Fibroblast of lung (primary cell): ENCODE results near the gene CCDC141.

Source experiments
- CTCF ChIP-seq, 2 donors: IDR thresholded peaks in 1 of 2; conservative IDR thresholded peaks in 1 of 2; 1 replicate in 1 of 2; 2 replicates in 1 of 2; pipeline ENCODE4 v1.5.1; 2011 to 2012; ENCODE audit warnings: low read length in 2 of 2, control low read depth in 1 of 2, inconsistent platforms in 1 of 2, low read depth in 1 of 2, mild to moderate bottlenecking in 1 of 2
- EZH2 ChIP-seq: IDR thresholded peaks from 2 replicates; pipeline ENCODE4 v1.5.1; 2012; ENCODE audit warnings: low read length, control low read depth, mild to moderate bottlenecking; ENCODE audit errors: missing control alignments

GRCh38 chr2:178943745-178944144 is 106.2 kb downstream of the CCDC141 start:
- TF ChIP-seq EZH2 (no peak), CTCF (conservative IDR thresholded peaks at IDR 0.05 in 1 of 2, IDR thresholded peaks at IDR 0.05 in 1 of 2; ENCODE audit: low read depth in 1 of 2, low read length in 2 of 2) (no peak)
